K562 (cell line): ENCODE measurements around the gene RRP7A.

ENCODE experiments used
- ARNT ChIP-seq, 2 experiments: fragments of 450-650 bp; IDR thresholded peaks; 2 replicates each; pipeline ENCODE4 v1.6.1; 2016; ENCODE audit warnings: mild to moderate bottlenecking in 1 of 2
- GATA2 ChIP-seq: sonication (generic); formaldehyde crosslinking; IDR thresholded peaks from 2 replicates; pipeline ENCODE4 v1.4.0; 2020; ENCODE audit warnings: mild to moderate bottlenecking, missing genetic modification reagents
- ZHX1 ChIP-seq: fragments of 150-350 bp; conservative IDR thresholded peaks from 2 replicates; pipeline ENCODE4 v1.6.1; 2014; ENCODE audit warnings: low read length

GRCh38 chr22:42564699-42565098, 45.1 kb upstream of the RRP7A start:
- TF ChIP-seq ARNT (IDR thresholded peaks at IDR 0.05): no peak
- no peak for TF ChIP-seq ZHX1
- no peak for TF ChIP-seq GATA2 (CRISPR knock-in tag)
